Brain microvascular endothelial cell (primary cell): Measurements from ENCODE around the gene TPST2.
A peak's percentile ranks its signal among the peaks of the same experiment; 100 is the strongest.

ENCODE experiments used
- DNase-seq: peaks from one replicate; pipeline ENCODE4 v3.0.0-alpha.2; 2020
- H3K27ac ChIP-seq: fragments of 250-450 bp; sonication (Bioruptor Pico); 2 replicates; pipeline ENCODE4 v1.5.1; 2020; ENCODE audit warnings: mild to moderate bottlenecking, moderate library complexity
- H3K27me3 ChIP-seq: fragments of 250-450 bp; sonication (Bioruptor Pico); replicated peaks from 2 replicates; pipeline ENCODE4 v1.5.1; 2020; ENCODE audit warnings: mild to moderate bottlenecking
- H3K36me3 ChIP-seq: fragments of 250-450 bp; sonication (Bioruptor Pico); replicated peaks from 2 replicates; pipeline ENCODE4 v1.5.1; 2020; ENCODE audit warnings: mild to moderate bottlenecking
- H3K4me3 ChIP-seq: 2 replicates; pipeline ENCODE4 v1.5.1; 2011; ENCODE audit warnings: low read depth, mild to moderate bottlenecking, control low read depth, low read length, moderate library complexity
- in situ Hi-C: cut with HindIII; loops from 2 replicates; pipeline ENCODE4 v1.10.0; 2017; ENCODE audit warnings: low sequenced_read_pairs, low pct_ligation_motif_present
- TF ChIP-seq, protein P1 (sequence below): IDR thresholded peaks from 2 replicates; pipeline ENCODE4 v1.5.1; 2011; ENCODE audit warnings: low read depth, mild to moderate bottlenecking, moderate library complexity, low read length, control low read depth, inconsistent platforms; ENCODE audit errors: missing control alignments

The TPST2 gene

DNA sequence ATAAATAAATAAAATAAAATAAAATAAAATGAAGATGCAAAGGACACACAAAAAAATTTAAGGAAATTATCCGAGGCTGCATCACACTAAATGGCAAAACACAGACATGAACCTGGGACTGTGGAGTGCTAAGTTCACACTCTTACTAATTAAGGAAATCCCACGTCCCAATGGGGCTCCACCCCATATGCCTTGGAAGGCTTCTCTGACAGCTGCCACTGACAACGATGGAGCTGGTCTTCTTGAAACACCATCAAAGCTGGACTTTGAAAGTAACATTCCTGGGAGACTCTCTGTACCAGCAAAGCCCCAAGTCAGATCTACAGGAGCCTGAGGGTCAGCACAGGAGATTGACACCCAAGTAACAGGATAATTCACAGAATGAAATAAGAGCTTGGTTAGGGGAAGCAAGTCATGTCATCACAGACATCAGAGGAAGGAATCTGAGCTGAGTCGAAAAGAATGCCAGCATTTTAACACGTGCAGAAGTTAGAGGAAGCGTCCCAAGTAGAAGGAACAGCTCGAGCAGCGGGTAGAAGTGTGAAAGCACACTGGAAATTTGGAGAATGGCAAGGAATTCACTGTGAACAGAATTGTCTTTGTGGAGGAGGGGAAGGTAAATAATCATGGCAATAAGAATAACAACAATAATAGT is 13.8 kb downstream of the TPST2 start:
- no peak overlapping the region for H3K4me3 ChIP-seq
- in situ Hi-C loops, result no loop called here
- no peak overlapping the region for H3K27ac ChIP-seq
- no peaks in the 10 kb centered on the region for H3K27me3 ChIP-seq
- no peaks in the 10 kb centered on the region for H3K36me3 ChIP-seq
- peak; percentile 14 for DNase-seq
- TF ChIP-seq, protein P1, sequence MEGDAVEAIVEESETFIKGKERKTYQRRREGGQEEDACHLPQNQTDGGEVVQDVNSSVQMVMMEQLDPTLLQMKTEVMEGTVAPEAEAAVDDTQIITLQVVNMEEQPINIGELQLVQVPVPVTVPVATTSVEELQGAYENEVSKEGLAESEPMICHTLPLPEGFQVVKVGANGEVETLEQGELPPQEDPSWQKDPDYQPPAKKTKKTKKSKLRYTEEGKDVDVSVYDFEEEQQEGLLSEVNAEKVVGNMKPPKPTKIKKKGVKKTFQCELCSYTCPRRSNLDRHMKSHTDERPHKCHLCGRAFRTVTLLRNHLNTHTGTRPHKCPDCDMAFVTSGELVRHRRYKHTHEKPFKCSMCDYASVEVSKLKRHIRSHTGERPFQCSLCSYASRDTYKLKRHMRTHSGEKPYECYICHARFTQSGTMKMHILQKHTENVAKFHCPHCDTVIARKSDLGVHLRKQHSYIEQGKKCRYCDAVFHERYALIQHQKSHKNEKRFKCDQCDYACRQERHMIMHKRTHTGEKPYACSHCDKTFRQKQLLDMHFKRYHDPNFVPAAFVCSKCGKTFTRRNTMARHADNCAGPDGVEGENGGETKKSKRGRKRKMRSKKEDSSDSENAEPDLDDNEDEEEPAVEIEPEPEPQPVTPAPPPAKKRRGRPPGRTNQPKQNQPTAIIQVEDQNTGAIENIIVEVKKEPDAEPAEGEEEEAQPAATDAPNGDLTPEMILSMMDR, result no peak

DNA sequence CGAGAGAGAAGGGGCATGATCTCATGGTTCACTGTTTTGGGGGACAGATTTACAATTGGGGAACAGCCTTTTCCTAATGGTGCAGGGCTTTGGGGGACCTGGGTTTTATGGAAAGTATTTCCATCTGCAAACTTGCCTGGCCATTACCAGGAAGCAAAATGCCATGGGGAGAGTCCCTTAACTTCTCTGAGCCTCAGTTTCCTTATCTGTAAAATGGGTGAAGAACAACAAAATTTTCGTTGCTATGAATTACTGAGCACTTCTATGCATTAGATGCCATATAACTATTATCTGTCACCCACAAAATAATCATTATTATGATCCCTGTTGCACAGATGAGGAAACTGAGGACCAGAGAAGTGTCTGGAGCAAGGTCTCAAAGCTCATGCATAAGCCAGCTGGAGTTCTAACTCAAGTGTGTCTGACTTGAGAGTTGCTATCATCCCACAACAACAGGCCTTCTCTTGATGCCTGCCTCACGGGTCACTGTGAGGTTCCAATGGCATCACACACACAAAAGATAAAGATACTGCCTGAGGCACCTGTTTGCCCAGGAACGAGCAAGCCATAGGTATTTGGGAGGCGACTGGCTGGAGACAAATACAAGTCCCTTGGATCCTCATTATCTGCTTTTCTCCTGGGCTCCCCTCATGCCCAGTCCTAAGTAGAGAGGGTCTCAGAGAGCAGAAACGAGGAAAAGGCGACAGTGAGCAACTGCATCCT is 15.8 kb downstream of the TPST2 start:
- Histone ChIP-seq H3K27me3 (no peaks in the 10 kb centered on the region), H3K4me3 (no peak overlapping the region), H3K36me3 (no peaks in the 10 kb centered on the region), H3K27ac (no peak overlapping the region)
- in situ Hi-C loops, result no loop called here
- DNase-seq, result no peak
- TF ChIP-seq, protein P1, result no peak

DNA sequence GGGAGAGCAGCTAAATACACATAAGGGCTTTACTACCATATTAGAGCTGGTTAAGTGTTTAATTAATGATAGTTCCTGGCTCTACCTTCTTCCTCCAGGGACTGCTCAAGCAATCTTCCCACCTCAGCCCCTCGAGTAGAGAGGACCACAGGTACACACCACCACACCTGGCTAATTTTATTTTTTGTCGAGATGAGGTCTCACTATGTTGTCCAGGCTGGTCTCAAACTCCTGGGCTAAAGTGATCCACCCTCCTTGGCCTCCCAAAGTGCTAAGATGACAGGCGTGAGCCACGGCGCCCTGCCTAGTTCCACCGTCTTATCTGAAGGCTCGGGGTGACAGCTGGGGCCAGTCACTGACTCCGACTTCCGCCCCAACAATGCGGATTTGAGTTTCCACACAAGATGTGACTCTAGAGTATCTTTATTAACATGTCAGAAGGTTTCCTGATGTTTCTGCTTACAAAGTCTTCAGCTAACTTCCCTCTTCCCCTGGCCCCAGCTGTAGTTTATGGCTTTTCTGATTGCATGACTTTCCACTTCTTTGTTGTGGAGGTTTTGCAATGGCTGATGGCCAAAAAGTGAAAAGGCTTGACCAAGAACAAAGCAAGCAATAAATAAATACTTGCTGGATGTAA is 16.8 kb downstream of the TPST2 start:
- in situ Hi-C loops, result no loop called here
- no peak overlapping the region for H3K27ac ChIP-seq
- no peak for DNase-seq
- no peaks in the 10 kb centered on the region for H3K27me3 ChIP-seq
- H3K36me3 ChIP-seq, result no peaks in the 10 kb centered on the region
- H3K4me3 ChIP-seq, result no peak overlapping the region
- TF ChIP-seq, protein P1, result no peak

DNA sequence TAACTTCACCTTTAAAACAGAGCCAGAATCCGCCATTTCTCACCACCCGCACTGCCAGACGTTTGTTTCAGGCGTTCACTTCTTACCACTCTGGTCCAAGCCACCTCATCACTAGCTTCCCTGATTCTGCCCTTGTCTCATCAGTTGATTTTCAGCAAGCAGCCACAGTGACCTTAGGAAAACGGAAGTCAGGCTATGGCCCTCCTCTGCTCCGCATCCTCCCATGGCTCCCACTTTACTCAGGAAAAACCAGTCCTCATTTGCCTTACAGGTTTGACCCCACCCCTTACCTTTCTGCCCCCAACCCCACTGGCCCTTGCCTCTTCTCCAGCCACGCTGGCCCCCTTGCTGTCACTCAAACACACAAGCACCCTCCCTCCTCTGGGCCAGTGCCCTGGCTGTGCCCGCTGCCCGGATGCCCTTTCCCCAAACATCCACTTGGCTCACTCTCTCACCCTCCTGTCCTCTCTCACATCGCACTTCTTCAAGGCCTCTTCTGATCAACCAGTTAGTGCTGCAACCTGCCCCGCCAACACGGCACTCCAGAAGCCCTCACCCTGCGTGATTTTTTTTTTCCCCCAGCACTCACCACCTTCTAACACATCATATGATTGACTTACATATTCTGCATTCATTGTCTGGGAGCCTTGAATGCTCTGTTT is 18.9 kb downstream of the TPST2 start:
- no peak overlapping the region for H3K27ac ChIP-seq
- H3K36me3 ChIP-seq, result no peaks in the 10 kb centered on the region
- DNase-seq, result no peak
- TF ChIP-seq, protein P1, result no peak
- in situ Hi-C loops, result no loop called here
- no peaks in the 10 kb centered on the region for H3K27me3 ChIP-seq
- H3K4me3 ChIP-seq, result no peak overlapping the region

DNA sequence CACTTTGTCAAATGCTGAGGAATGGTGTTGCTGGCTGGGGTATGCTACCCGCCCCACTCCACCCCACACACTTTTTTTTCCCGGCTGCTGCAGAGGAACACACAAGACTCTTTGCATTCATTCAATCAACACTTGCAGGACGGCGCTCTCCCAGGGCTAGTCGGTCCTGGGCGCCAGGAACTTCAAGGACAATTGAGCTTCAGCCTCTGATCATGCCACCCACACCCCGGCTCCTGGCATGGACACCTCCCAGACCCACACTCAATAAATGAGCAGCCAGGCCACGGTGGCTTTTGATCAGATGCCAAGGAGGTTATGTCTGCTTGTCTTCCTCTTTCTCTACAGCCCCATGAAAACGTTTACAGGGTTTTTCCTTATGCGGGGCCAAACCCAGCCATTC is 19.8 kb downstream of the TPST2 start:
- no peak for DNase-seq
- in situ Hi-C loops, result no loop called here
- TF ChIP-seq, protein P1, result no peak

More for the DNA sequence above, 19.8 kb downstream of the TPST2 start:
- Histone ChIP-seq H3K36me3 (peaks cover 1% of the 10 kb centered on the region), H3K27ac (no peak overlapping the region), H3K27me3 (no peaks in the 10 kb centered on the region), H3K4me3 (no peak overlapping the region)
